ENCODE data around the gene TMTC3.

Gene TMTC3

DNA sequence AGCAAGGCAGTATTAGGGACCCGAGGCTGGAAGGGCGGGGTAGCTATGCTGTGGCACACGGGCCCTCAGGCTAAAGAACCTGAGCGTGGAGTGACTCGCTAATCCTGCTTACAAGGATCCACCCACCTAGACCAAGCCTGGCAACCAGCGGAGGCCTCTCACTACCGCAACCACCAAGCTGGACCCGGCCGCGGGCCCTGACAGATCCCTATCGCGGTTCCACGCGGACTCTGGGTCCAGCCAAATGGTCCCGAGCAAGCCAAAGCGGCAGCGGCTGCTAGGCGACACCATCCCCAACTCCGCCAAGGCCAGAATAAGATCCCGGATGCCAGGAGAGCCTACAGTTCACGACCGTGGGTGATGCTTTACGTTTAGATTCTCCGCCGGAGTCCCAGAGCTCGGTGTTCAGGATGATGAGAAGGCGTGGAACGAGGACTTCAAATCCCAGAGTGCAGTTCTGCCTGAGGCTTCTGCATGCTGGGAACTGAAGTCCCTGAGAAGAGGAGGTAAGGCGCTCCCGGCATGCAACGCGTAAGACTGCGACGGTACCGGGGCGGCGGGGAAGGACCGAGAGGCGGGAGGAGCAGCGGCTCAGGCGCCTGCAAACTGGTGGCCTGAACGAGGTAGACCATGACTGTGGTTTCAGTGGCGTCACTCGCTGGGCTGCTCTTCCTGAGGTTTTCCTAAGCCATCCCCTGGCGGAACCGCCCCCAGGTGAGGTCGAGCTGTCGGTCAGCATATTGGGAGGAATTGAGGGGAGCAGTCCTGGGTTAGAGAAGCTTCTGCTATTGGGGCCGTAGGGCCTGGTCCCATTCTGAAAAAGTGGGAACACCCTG is at the start of gene TMTC3, which contains the start of gene CEP290 (continued):
- TF ChIP-seq, protein P1, sequence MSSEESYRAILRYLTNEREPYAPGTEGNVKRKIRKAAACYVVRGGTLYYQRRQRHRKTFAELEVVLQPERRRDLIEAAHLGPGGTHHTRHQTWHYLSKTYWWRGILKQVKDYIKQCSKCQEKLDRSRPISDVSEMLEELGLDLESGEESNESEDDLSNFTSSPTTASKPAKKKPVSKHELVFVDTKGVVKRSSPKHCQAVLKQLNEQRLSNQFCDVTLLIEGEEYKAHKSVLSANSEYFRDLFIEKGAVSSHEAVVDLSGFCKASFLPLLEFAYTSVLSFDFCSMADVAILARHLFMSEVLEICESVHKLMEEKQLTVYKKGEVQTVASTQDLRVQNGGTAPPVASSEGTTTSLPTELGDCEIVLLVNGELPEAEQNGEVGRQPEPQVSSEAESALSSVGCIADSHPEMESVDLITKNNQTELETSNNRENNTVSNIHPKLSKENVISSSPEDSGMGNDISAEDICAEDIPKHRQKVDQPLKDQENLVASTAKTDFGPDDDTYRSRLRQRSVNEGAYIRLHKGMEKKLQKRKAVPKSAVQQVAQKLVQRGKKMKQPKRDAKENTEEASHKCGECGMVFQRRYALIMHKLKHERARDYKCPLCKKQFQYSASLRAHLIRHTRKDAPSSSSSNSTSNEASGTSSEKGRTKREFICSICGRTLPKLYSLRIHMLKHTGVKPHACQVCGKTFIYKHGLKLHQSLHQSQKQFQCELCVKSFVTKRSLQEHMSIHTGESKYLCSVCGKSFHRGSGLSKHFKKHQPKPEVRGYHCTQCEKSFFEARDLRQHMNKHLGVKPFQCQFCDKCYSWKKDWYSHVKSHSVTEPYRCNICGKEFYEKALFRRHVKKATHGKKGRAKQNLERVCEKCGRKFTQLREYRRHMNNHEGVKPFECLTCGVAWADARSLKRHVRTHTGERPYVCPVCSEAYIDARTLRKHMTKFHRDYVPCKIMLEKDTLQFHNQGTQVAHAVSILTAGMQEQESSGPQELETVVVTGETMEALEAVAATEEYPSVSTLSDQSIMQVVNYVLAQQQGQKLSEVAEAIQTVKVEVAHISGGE (tag by site-specific recombination; conservative IDR thresholded peaks at IDR 0.05; ENCODE audit: low read depth) = peak; percentile 89
- no peak for TF ChIP-seq ZNF16 (tag by site-specific recombination; IDR thresholded peaks at IDR 0.05; ENCODE audit: low read depth)
- TF ChIP-seq HOXC10 (CRISPR knock-in tag; IDR thresholded peaks at IDR 0.05) = no peak
- TF ChIP-seq ZNF76 (tag by site-specific recombination; IDR thresholded peaks at IDR 0.05; ENCODE audit: borderline replicate concordance, low read depth) = peak; percentile 99
- TF ChIP-seq, protein P2, sequence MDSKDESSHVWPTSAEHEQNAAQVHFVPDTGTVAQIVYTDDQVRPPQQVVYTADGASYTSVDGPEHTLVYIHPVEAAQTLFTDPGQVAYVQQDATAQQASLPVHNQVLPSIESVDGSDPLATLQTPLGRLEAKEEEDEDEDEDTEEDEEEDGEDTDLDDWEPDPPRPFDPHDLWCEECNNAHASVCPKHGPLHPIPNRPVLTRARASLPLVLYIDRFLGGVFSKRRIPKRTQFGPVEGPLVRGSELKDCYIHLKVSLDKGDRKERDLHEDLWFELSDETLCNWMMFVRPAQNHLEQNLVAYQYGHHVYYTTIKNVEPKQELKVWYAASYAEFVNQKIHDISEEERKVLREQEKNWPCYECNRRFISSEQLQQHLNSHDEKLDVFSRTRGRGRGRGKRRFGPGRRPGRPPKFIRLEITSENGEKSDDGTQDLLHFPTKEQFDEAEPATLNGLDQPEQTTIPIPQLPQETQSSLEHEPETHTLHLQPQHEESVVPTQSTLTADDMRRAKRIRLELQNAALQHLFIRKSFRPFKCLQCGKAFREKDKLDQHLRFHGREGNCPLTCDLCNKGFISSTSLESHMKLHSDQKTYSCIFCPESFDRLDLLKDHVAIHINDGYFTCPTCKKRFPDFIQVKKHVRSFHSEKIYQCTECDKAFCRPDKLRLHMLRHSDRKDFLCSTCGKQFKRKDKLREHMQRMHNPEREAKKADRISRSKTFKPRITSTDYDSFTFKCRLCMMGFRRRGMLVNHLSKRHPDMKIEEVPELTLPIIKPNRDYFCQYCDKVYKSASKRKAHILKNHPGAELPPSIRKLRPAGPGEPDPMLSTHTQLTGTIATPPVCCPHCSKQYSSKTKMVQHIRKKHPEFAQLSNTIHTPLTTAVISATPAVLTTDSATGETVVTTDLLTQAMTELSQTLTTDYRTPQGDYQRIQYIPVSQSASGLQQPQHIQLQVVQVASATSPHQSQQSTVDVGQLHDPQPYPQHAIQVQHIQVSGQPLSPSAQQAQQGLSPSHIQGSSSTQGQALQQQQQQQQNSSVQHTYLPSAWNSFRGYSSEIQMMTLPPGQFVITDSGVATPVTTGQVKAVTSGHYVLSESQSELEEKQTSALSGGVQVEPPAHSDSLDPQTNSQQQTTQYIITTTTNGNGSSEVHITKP (tag by site-specific recombination; IDR thresholded peaks at IDR 0.05) = peak; percentile 65
- no peak for TF ChIP-seq ZNF175 (tag by site-specific recombination; IDR thresholded peaks at IDR 0.05)
- TF ChIP-seq, protein P3, sequence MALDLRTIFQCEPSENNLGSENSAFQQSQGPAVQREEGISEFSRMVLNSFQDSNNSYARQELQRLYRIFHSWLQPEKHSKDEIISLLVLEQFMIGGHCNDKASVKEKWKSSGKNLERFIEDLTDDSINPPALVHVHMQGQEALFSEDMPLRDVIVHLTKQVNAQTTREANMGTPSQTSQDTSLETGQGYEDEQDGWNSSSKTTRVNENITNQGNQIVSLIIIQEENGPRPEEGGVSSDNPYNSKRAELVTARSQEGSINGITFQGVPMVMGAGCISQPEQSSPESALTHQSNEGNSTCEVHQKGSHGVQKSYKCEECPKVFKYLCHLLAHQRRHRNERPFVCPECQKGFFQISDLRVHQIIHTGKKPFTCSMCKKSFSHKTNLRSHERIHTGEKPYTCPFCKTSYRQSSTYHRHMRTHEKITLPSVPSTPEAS (tag by site-specific recombination; IDR thresholded peaks at IDR 0.05) = no peak; the same call in 1 of the 2 replicates
- TF ChIP-seq WT1 (tag by site-specific recombination; IDR thresholded peaks at IDR 0.05) = no peak
- TF ChIP-seq, protein P4, sequence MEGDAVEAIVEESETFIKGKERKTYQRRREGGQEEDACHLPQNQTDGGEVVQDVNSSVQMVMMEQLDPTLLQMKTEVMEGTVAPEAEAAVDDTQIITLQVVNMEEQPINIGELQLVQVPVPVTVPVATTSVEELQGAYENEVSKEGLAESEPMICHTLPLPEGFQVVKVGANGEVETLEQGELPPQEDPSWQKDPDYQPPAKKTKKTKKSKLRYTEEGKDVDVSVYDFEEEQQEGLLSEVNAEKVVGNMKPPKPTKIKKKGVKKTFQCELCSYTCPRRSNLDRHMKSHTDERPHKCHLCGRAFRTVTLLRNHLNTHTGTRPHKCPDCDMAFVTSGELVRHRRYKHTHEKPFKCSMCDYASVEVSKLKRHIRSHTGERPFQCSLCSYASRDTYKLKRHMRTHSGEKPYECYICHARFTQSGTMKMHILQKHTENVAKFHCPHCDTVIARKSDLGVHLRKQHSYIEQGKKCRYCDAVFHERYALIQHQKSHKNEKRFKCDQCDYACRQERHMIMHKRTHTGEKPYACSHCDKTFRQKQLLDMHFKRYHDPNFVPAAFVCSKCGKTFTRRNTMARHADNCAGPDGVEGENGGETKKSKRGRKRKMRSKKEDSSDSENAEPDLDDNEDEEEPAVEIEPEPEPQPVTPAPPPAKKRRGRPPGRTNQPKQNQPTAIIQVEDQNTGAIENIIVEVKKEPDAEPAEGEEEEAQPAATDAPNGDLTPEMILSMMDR (tag by site-specific recombination; IDR thresholded peaks at IDR 0.05) = no peak
- TF ChIP-seq, protein P5, sequence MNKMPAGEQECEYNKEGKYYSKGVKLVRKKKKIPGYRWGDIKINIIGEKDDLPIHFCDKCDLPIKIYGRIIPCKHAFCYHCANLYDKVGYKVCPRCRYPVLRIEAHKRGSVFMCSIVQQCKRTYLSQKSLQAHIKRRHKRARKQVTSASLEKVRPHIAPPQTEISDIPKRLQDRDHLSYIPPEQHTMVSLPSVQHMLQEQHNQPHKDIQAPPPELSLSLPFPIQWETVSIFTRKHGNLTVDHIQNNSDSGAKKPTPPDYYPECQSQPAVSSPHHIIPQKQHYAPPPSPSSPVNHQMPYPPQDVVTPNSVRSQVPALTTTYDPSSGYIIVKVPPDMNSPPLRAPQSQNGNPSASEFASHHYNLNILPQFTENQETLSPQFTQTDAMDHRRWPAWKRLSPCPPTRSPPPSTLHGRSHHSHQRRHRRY (tag by site-specific recombination; IDR thresholded peaks at IDR 0.05) = no peak
- TF ChIP-seq BCL11A (tag by site-specific recombination; IDR thresholded peaks at IDR 0.05; ENCODE audit: low read depth) = no peak
- TF ChIP-seq HOXA7 (CRISPR knock-in tag; IDR thresholded peaks at IDR 0.05; ENCODE audit: borderline replicate concordance) = no peak
- TF ChIP-seq, protein P6, sequence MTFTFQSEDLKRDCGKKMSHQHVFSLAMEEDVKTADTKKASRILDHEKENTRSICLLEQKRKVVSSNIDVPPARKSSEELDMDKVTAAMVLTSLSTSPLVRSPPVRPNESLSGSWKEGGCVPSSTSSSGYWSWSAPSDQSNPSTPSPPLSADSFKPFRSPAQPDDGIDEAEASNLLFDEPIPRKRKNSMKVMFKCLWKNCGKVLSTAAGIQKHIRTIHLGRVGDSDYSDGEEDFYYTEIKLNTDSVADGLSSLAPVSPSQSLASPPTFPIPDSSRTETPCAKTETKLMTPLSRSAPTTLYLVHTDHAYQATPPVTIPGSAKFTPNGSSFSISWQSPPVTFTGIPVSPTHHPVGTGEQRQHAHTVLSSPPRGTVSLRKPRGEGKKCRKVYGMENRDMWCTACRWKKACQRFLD (tag by site-specific recombination; IDR thresholded peaks at IDR 0.05) = no peak
- TF ChIP-seq, protein P7, sequence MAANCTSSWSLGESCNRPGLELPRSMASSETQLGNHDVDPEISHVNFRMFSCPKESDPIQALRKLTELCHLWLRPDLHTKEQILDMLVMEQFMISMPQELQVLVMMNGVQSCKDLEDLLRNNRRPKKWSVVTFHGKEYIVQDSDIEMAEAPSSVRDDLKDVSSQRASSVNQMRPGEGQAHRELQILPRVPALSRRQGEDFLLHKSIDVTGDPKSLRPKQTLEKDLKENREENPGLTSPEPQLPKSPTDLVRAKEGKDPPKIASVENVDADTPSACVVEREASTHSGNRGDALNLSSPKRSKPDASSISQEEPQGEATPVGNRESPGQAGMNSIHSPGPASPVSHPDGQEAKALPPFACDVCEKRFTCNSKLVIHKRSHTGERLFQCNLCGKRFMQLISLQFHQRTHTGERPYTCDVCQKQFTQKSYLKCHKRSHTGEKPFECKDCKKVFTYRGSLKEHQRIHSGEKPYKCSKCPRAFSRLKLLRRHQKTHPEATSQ (tag by site-specific recombination; IDR thresholded peaks at IDR 0.05) = no peak
- no peak for TF ChIP-seq ZNF174 (tag by site-specific recombination; IDR thresholded peaks at IDR 0.05)
- TF ChIP-seq, protein P8, sequence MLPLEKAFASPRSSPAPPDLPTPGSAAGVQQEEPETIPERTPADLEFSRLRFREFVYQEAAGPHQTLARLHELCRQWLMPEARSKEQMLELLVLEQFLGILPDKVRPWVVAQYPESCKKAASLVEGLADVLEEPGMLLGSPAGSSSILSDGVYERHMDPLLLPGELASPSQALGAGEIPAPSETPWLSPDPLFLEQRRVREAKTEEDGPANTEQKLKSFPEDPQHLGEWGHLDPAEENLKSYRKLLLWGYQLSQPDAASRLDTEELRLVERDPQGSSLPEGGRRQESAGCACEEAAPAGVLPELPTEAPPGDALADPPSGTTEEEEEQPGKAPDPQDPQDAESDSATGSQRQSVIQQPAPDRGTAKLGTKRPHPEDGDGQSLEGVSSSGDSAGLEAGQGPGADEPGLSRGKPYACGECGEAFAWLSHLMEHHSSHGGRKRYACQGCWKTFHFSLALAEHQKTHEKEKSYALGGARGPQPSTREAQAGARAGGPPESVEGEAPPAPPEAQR (tag by site-specific recombination; IDR thresholded peaks at IDR 0.05) = no peak
- peak; percentile 99 for TF ChIP-seq ZNF121 (tag by site-specific recombination; IDR thresholded peaks at IDR 0.05)
- TF ChIP-seq SCRT2 (tag by site-specific recombination; IDR thresholded peaks at IDR 0.05) = no peak
- TF ChIP-seq ZNF140 (tag by site-specific recombination; IDR thresholded peaks at IDR 0.05) = no peak
- TF ChIP-seq ZNF585B (tag by site-specific recombination; IDR thresholded peaks at IDR 0.05) = no peak
- TF ChIP-seq ZBTB8A (tag by site-specific recombination; IDR thresholded peaks at IDR 0.05) = peak; percentile 40; the same call in 1 of the 2 replicates
